HEK293T (cell line): ENCODE measurements around the gene VEZF1.

Experiments
- ARNT ChIP-seq: fragments of 450-650 bp; IDR thresholded peaks from 2 replicates; pipeline ENCODE4 v1.6.1; 2017; ENCODE audit warnings: mild to moderate bottlenecking
- ELF4 ChIP-seq: fragments of 450-650 bp; IDR thresholded peaks from 2 replicates; pipeline ENCODE4 v1.6.1; 2017; ENCODE audit warnings: antibody characterized with exemption
- FOXK2 ChIP-seq: fragments of 450-650 bp; IDR thresholded peaks from 2 replicates; pipeline ENCODE4 v1.6.1; 2016; ENCODE audit warnings: mild to moderate bottlenecking
- FOXM1 ChIP-seq: fragments of 450-650 bp; IDR thresholded peaks from 2 replicates; pipeline ENCODE4 v1.6.1; 2017; ENCODE audit warnings: mild to moderate bottlenecking, borderline replicate concordance
- LEF1 ChIP-seq: fragments of 450-650 bp; IDR thresholded peaks from 2 replicates; pipeline ENCODE4 v1.6.1; 2017; ENCODE audit warnings: mild to moderate bottlenecking, borderline replicate concordance
- NFRKB ChIP-seq: fragments of 450-650 bp; IDR thresholded peaks from 2 replicates; pipeline ENCODE4 v1.6.1; 2016; ENCODE audit warnings: mild to moderate bottlenecking, moderate library complexity
- SP1 ChIP-seq: fragments of 450-650 bp; IDR thresholded peaks from 2 replicates; pipeline ENCODE4 v1.6.1; 2017
- SUZ12 ChIP-seq: fragments of 450-650 bp; IDR thresholded peaks from 2 replicates; pipeline ENCODE4 v1.6.1; 2016; ENCODE audit warnings: mild to moderate bottlenecking
- TARDBP ChIP-seq: fragments of 450-650 bp; IDR thresholded peaks from 2 replicates; pipeline ENCODE4 v1.6.1; 2016
- ZNF384 ChIP-seq: fragments of 450-650 bp; IDR thresholded peaks from 2 replicates; pipeline ENCODE4 v1.6.1; 2016
- TF ChIP-seq, protein P1 (sequence below): fragments of 450-650 bp; IDR thresholded peaks from 2 replicates; pipeline ENCODE4 v1.6.1; 2016

GRCh38 chr17:58006560-58006923 lies 18.5 kb upstream of the VEZF1 start:
- TF ChIP-seq ARNT (no peak), TARDBP (no peak), LEF1 (no peak), ELF4 (no peak), SUZ12 (no peak), NFRKB (no peak), FOXM1 (no peak), SP1 (no peak), FOXK2 (no peak), ZNF384 (no peak)
- TF ChIP-seq, protein P1, sequence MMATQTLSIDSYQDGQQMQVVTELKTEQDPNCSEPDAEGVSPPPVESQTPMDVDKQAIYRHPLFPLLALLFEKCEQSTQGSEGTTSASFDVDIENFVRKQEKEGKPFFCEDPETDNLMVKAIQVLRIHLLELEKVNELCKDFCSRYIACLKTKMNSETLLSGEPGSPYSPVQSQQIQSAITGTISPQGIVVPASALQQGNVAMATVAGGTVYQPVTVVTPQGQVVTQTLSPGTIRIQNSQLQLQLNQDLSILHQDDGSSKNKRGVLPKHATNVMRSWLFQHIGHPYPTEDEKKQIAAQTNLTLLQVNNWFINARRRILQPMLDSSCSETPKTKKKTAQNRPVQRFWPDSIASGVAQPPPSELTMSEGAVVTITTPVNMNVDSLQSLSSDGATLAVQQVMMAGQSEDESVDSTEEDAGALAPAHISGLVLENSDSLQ, result no peak
